IMR-90 (cell line): Measurements from ENCODE around the gene SERPINI2.
"Not testable (repeated sequence)": the region's sequence is repeated elsewhere in the genome, so short reads cannot be mapped to it uniquely, and the experiment has no call there.

ENCODE experiments used
- CTCF ChIP-seq: conservative IDR thresholded peaks from 2 replicates; pipeline ENCODE4 v1.5.1; 2012; ENCODE audit warnings: mild to moderate bottlenecking, low read depth, low read length, improper control_type of control experiment
- ELK1 ChIP-seq: fragments of 150-350 bp; IDR thresholded peaks from 2 replicates; pipeline ENCODE4 v1.6.1; 2016; ENCODE audit warnings: low read depth, mild to moderate bottlenecking, low read length, moderate library complexity, borderline replicate concordance
- FOS ChIP-seq: fragments of 150-350 bp; IDR thresholded peaks from 2 replicates; pipeline ENCODE4 v1.6.1; 2016; ENCODE audit warnings: low read depth, low read length
- POLR2A ChIP-seq: IDR thresholded peaks from 2 replicates; pipeline ENCODE4 v1.6.1; 2012; ENCODE audit warnings: mild to moderate bottlenecking, low read depth, low read length
- RAD21 ChIP-seq: IDR thresholded peaks from 2 replicates; pipeline ENCODE4 v1.6.1; 2012; ENCODE audit warnings: low read length, improper control_type of control experiment
- RCOR1 ChIP-seq: IDR thresholded peaks from 2 replicates; pipeline ENCODE4 v1.6.1; 2012; ENCODE audit warnings: mild to moderate bottlenecking, low read length, improper control_type of control experiment; ENCODE audit not compliant: insufficient replicate concordance
- RFX5 ChIP-seq: IDR thresholded peaks from 2 replicates; pipeline ENCODE4 v1.8.0; 2012; ENCODE audit warnings: low read depth, mild to moderate bottlenecking, low read length, moderate library complexity
- SMC3 ChIP-seq: fragments of 150-350 bp; IDR thresholded peaks from 2 replicates; pipeline ENCODE4 v1.6.1; 2016; ENCODE audit warnings: low read depth, mild to moderate bottlenecking, antibody characterized with exemption, low read length, moderate library complexity

GRCh38 chr3:167426962-167427361, 46.9 kb downstream of the SERPINI2 start:
- not testable (repeated sequence) for TF ChIP-seq CTCF, POLR2A, RAD21, RFX5, ELK1, RCOR1, FOS, SMC3
